GM21737 (cell line): ENCODE results near the gene MBNL2.
"Not testable (repeated sequence)": the region's sequence is repeated elsewhere in the genome, so short reads cannot be mapped to it uniquely, and the experiment has no call there.

ENCODE experiments used
- ATAC-seq: cut with Tn5 transposase; IDR thresholded peaks from one replicate; pipeline ENCODE4 v1.9.1; 2021; ENCODE audit warnings: mild to moderate bottlenecking, moderate library complexity; ENCODE audit not compliant: unreplicated experiment

The MBNL2 gene

GRCh38 chr13:97221989-97222700 lies at the start of gene MBNL2:
Gene MBNL2 (plus strand): TSS chr13:97222333. CDS start chr13:97276236, 53,903 bp downstream.
- ATAC-seq: peak; percentile 95

GRCh38 chr13:97174638-97175037 lies 47.5 kb upstream of the MBNL2 start:
- ATAC-seq: no peak

- ATAC-seq: no peak
These were observed 47.1 kb upstream of the MBNL2 start for GRCh38 chr13:97175041-97175440.

GRCh38 chr13:97179501-97179900 lies 42.6 kb upstream of the MBNL2 start:
- ATAC-seq: no peak

DNA sequence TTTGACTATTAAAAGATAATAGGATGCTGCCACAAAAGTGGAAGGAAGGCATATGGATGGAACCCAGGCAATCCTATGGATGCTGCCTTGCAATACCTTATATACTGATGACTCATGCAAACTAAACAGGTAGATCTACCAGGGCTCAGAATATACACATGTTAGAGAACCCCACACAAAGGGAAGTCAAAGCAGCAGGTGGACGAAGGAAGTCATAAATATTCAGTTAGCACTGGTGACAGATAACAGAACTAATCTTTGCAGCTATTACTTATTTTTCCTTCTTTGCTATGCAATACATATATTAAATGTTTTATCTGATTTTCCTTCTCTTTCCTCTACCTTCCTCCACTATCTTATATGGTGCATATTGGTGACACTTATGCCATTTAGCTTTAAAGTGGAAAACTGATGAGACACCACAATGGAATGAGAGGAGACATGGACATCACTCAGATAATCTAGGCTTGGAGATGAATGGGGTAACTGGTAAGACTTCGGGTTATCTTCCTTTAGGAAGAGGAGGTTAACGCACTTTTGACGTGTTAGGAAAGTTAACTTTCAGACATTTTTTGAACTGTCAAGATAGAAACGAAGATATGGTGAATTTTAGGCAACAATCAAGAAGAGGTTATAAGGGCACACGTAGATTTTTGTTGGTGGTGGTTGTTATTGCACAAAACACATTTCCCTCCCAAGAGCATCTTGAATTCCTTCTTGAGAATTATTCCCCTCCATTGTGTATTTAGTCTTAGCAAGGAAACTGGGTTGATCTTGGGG lies 39.8 kb upstream of the MBNL2 start:
- no peak for ATAC-seq

- ATAC-seq: no peak
These were observed 36.8 kb upstream of the MBNL2 start for GRCh38 chr13:97185291-97185690.

DNA sequence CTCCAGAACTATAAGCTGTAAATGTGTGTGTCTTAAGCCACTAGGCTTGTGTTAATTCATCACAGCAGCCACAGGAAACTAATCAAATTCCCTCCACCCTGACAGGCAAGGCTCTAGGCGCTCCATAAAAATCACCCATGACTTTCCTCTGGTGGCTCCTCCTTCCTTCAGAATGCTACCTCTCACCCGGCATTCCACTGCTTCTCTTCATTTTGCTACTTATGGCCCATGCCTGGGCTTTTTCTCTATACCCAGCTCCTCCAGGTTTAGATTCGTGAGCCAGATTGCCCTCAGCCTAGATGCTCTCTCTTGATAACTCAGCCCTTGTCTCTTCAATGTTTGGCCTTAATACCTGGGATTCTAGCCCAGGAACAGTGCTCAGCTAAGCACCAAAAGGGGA lies 36.4 kb upstream of the MBNL2 start:
- ATAC-seq: no peak

DNA sequence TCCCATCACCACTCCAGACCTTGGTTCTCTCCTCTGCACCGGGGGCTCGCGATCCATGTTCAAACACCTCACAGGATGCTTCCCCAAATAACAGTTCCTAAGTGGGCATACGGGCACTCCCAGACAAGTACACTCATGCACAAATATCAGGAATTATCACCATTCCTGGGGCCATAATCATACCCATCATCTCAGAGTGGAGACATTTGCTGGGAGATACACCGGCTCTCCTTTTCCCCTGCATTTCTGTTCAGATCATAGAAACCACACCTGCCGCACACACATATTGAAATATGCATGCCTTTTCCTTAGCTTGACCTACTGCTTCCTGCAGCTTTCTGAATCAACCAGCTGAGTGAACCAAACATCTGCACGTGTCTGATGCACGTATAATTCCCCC lies 33.9 kb upstream of the MBNL2 start:
- no peak for ATAC-seq

DNA sequence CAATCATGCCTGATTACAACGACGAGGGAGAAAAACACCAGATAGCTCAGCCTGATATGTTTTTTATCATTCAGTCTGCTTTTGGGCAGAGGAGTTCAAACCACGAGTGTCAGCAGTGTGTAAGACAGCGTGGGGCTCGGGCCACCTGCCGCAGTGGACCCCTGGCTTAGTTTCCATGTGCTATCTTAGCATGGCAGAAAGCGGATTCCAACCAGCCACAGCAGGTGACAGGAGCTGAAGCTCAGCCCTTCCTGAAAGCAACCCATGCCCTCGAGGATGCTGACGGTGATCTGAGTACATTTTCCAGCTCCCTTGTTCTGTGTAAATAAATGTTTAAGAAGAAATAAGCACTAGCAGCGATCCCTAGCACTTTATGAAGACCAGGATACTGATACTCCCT lies 32.2 kb upstream of the MBNL2 start:
- ATAC-seq: no peak

- no peak for ATAC-seq
These were observed 31.0 kb upstream of the MBNL2 start for GRCh38 chr13:97191142-97191541.

- no peak for ATAC-seq
These were observed 30.5 kb upstream of the MBNL2 start for GRCh38 chr13:97191615-97192014.

- ATAC-seq: no peak
These were observed 30.0 kb upstream of the MBNL2 start for GRCh38 chr13:97192166-97192565.

DNA sequence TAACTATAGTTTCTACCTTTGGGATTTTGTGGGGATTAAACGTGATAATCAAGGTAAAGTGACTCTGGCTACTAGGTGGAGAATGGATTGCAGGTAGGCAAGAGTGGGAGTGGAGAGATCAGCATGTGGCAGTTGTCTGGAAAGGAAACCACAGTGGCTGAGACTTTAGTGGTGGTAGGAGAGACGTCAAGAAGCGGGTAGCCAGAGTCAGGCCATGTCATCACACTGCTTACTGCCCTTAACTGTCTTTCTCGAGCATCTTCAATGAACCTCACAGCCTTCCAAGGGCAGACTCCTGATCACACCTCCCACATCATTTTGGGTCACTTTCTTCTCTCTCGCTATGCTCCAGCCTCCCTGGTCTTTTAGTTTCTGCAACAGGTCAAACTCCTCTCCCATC lies 28.6 kb upstream of the MBNL2 start:
- ATAC-seq: no peak

DNA sequence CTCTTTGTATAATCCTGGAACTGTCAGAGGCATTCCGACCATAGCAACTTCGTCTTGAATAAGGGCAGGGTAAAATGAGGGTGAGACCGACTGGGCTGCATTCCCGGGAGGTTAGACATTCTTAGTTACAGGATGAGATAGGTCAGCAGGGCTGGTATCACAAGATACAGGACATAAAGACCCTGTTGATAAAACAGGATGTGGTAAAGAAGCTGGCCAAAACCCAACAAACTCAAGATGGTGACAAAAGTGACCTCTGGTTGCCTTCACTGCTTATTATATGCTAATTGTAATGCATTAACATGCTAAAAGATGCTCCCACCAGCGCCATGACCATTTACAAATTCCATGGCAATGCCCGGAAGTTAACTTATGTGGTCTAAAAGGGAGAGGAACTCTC lies 27.7 kb upstream of the MBNL2 start:
- no peak for ATAC-seq

GRCh38 chr13:97196340-97196739 lies 25.8 kb upstream of the MBNL2 start:
- no peak for ATAC-seq

GRCh38 chr13:97198753-97199152 lies 23.4 kb upstream of the MBNL2 start:
- ATAC-seq: no peak

DNA sequence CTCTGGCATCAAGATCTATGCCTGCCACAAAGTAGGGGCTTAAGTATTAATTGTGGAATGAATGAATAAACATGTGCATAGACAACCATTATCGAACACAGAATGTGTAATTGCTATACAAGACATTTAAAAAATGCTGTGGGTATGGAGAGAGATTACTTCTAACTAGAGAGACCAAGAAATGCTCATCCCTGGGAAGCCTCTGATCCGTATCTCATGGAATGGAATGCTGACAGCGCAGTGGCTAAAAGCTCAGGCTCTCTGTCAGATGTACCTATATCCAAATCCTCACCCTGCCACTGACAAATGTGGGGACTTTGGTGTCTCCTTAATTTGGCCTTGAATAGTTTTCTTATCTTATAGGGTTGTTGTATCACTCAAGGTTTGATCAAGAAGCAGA lies 22.7 kb upstream of the MBNL2 start:
- no peak for ATAC-seq

DNA sequence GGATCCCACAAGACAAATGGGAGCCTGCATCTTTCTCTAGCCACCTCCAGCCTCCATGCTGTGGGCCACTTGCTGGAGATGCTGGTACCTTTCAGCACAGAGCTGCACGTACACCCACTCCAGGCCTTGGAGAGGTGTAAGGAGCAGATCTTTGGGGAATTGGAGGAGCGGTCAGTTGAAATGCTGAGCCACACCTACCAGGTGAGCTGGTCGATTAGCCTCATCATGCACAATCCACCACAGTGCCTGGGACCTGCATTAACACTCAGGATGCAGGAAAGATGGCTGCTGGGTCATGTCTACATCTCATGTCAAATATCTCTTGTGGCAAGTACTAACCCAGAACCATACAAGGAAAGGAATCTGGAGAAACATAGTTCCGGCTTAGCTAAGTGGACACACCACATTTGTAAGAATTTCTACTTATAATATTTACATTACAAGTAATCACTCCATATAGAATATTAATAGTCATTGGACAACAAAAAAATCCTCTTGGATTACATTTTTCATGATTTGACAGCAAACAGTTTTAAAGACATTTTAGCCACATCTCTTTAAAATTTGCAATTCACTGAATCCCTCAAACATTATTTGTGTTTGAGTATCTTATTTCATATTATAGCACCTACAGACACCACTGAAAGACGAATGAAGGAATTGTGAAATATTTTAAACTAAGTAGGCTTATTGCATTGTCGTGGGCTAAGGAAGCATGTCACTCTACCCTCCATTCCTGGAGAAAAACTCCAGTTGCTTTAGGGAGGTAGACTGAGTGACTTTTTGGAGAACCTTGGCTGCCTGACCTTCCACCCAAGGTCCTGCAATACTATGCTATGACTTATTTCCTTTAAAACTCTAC lies 21.8 kb upstream of the MBNL2 start:
- no peak for ATAC-seq

GRCh38 chr13:97202761-97203160 lies 19.4 kb upstream of the MBNL2 start:
- ATAC-seq: no peak

GRCh38 chr13:97205465-97205864 lies 16.7 kb upstream of the MBNL2 start:
- no peak for ATAC-seq

DNA sequence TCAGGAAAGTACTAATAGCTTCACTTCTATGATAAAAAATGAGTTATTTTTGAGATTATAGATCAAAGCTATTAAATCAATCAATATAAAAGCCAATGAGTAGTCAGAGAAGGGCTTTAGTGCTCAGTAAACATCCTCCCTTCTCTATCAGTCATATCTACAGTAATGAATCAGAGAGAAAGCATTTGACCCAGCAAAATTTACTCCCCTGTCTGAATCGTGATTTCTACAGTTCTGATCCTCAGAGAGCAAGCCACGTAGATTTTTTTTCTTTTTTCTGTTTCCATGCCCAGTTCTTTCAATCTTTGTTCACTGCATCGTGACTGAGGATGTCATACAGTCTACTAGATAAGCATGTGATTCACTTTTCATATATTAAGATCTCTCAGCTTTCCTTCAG lies 16.2 kb upstream of the MBNL2 start:
- ATAC-seq: no peak

DNA sequence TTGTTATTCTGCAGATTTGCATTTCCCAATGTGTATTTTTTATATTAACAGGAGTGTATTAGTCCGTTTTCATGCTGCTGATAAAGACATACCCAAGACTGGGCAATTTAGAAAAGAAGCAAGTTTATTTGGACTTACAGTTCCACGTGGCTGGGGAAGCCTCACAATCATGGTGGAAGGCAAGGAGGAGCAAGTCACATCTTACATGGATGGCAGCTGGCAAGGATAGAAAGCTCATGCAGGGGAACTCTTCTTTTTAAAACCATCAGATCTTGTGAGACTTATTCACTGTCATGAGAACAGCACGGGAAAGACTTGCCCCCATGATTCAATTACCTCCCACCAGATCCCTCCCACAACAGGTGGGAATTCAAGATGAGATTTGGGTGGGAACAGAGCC lies 14.9 kb upstream of the MBNL2 start:
- ATAC-seq: not testable (repeated sequence)
